ENCODE data around the gene SMIM27. TPM values are rescaled to one million over a fixed set of nuclear protein-coding genes. Genes with fewer than 3 reads are reported as not detected.
A peak's percentile ranks its signal among the peaks of the same experiment; 100 is the strongest.

The SMIM27 gene
- total and polyA plus RNA-seq, 2 of the 8 experiments (the other 6 are each of a cell fraction or from before 2014, with no cell fraction given), result 3.6 to 18.1 TPM

DNA sequence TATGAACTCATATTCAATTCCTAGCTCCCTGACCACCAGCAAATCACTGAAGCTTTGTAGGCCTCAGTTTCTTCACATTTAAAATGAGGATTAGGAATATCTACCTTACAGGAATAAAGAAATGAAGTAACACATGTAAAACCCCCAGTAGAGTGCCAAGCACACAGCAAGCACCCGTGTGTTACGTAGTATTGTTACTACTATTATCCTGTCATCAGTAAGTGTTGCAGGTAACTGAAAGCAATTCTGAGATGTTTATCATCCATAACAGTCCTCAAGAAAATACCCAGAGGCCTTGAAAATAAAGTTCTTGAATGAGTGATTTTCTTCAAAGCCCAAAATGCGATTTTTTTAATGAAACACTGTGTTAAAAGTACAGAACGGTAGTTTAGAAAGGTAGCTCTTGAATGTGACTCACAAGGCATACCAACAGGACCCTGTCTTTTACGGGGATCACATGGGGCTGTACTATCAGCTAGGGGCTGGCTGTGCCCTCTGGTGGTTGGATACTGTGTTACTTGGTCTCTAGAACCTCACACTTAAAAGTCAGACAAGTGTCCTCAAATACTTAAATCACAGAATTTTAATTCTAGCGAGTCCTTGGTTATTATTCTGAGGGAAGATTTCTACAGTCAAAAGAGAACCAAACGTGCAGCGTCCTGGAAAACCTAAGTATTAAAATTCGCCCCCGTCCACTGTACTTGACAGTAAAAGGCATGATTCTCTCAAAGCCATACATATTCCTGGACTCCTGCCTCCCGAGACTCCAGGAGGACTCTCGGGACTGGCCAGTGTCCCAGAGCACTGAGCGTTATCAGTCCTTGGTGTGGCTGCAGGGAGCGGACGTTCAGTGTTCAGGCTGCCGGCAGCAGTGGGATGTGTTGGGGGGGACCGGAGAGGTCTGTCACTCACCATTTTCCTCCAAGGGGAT, 20.1 kb downstream of the SMIM27 start:
- POLR2A ChIA-PET (ENCODE audit: partially characterized antibody), result interaction anchor here (0.6 to 3.8 kb wide), 6 partner anchors 11 to 453 kb away, joined by 3 to 24 read pairs (median 4); partner anchors contain the start of genes ACO1, DNAJA1, RIGI and SMIM27
- peaks cover 0 to 6% of the 10 kb centered on the region in 2 experiments for H4K20me1 ChIP-seq (replicated peaks in 1 of 2; ENCODE audit: control insufficient read depth in 1 of 2, insufficient read depth in 2 of 2, low read length in 2 of 2)
- CTCF ChIA-PET (ENCODE audit: partially characterized antibody), result interaction anchor here (0.6 to 12.2 kb wide), 27 partner anchors 9 to 606 kb away, joined by 3 to 248 read pairs (median 4); partner anchors contain the start of genes RIGI, SMIM27 and TOPORS
- TF ChIP-seq POLR2AphosphoS5 (IDR thresholded peaks at IDR 0.05; ENCODE audit: low read depth, low read length), result no peak
- TF ChIP-seq POU5F1 (IDR thresholded peaks at IDR 0.05; ENCODE audit: low read depth, low read length), result no peak
- TF ChIP-seq, protein P1, sequence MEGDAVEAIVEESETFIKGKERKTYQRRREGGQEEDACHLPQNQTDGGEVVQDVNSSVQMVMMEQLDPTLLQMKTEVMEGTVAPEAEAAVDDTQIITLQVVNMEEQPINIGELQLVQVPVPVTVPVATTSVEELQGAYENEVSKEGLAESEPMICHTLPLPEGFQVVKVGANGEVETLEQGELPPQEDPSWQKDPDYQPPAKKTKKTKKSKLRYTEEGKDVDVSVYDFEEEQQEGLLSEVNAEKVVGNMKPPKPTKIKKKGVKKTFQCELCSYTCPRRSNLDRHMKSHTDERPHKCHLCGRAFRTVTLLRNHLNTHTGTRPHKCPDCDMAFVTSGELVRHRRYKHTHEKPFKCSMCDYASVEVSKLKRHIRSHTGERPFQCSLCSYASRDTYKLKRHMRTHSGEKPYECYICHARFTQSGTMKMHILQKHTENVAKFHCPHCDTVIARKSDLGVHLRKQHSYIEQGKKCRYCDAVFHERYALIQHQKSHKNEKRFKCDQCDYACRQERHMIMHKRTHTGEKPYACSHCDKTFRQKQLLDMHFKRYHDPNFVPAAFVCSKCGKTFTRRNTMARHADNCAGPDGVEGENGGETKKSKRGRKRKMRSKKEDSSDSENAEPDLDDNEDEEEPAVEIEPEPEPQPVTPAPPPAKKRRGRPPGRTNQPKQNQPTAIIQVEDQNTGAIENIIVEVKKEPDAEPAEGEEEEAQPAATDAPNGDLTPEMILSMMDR (IDR thresholded peaks at IDR 0.05; ENCODE audit: control extremely low read depth in 1 of 3, insufficient read depth in 1 of 3, low read depth in 1 of 3, low read length in 3 of 3), result peak; percentile 51 to 77 (median 71)
- no peak for TF ChIP-seq TEAD4 (IDR thresholded peaks at IDR 0.05; ENCODE audit: low read depth, low read length)
- no peak for TF ChIP-seq GTF2F1 (IDR thresholded peaks at IDR 0.05; ENCODE audit: borderline replicate concordance, low read depth, low read length)
- TF ChIP-seq, protein P2, sequence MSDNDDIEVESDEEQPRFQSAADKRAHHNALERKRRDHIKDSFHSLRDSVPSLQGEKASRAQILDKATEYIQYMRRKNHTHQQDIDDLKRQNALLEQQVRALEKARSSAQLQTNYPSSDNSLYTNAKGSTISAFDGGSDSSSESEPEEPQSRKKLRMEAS (IDR thresholded peaks at IDR 0.05), result no peak
- TF ChIP-seq TAF1 (IDR thresholded peaks at IDR 0.05; ENCODE audit: low read depth, low read length), result no peak
- no peak for TF ChIP-seq SIX5 (IDR thresholded peaks at IDR 0.05; ENCODE audit: low read depth, low read length)

More for the DNA sequence above, 20.1 kb downstream of the SMIM27 start:
- peaks cover 0 to 4% (median under 1%) of the 10 kb centered on the region in 4 experiments; a peak in 2 of 7 replicates for H3K4me1 ChIP-seq (replicated peaks in 1 of 4; ENCODE audit: control insufficient read depth in 3 of 4, insufficient read depth in 4 of 4, low read length in 3 of 4)
- H4K91ac ChIP-seq (replicated peaks; ENCODE audit: insufficient read length, low read length), result no peak overlapping the region
- H3K79me2 ChIP-seq (ENCODE audit: control insufficient read depth in 1 of 2, insufficient read depth in 2 of 2, low read length in 2 of 2), result peaks cover 4 to 33% of the 10 kb centered on the region in 2 experiments; a peak in 3 of 4 replicates
- no peaks in the 10 kb centered on the region for H3K27me3 ChIP-seq (replicated peaks in 1 of 4; ENCODE audit: control insufficient read depth in 3 of 4, extremely low read depth in 1 of 4, insufficient read depth in 3 of 4, low read length in 3 of 4)
- H3K9me3 ChIP-seq (ENCODE audit: insufficient read depth in 2 of 2, low read depth in 1 of 2, low read length in 1 of 2), result no peaks in the 10 kb centered on the region
- no peak overlapping the region for H2BK120ac ChIP-seq (replicated peaks; ENCODE audit: low read depth, low read length)
- no peak overlapping the region for H2AK5ac ChIP-seq (ENCODE audit: low read depth, low read length)
- H3K27ac ChIP-seq (ENCODE audit: low read depth, low read length), result peak overlapping the region; percentile 81; the same call in 1 of the 2 replicates
- H3K9ac ChIP-seq (replicated peaks in 1 of 4; ENCODE audit: extremely low read depth in 1 of 4, low read depth in 3 of 4, low read length in 3 of 4), result peak overlapping the region; percentile 64 to 91 (median 78)
- no peak overlapping the region for H3K23ac ChIP-seq (ENCODE audit: insufficient read length)
- no peak overlapping the region for H2BK20ac ChIP-seq (ENCODE audit: low read length)
- H3K23me2 ChIP-seq (ENCODE audit: low read depth, low read length), result peaks cover 6% of the 10 kb centered on the region
- peak overlapping the region; percentile 82 to 89 for H3K4me2 ChIP-seq (ENCODE audit: insufficient read depth in 1 of 2, low read depth in 2 of 2, low read length in 2 of 2)
- H3K4ac ChIP-seq (replicated peaks; ENCODE audit: insufficient read length, low read depth, low read length), result no peak overlapping the region
- H4K5ac ChIP-seq (ENCODE audit: insufficient read length, low read depth, low read length), result no peak overlapping the region
- H2BK12ac ChIP-seq (ENCODE audit: low read depth, low read length), result no peak overlapping the region
- DNase-seq (ENCODE audit: low read depth in 1 of 2, low spot score in 2 of 2), result peak in 1 of 2 experiments; percentile 49
- no peak overlapping the region for H3K18ac ChIP-seq (ENCODE audit: extremely low read depth, low read length)
- no peak overlapping the region for H2BK15ac ChIP-seq (ENCODE audit: low read length)
- H3K36me3 ChIP-seq (ENCODE audit: control insufficient read depth in 2 of 4, insufficient read depth in 4 of 4, low read length in 3 of 4), result peaks cover 0 to 5% (median under 1%) of the 10 kb centered on the region in 4 experiments; a peak in 2 of 8 replicates
- peak overlapping the region; percentile 34 for H3K56ac ChIP-seq (replicated peaks; ENCODE audit: insufficient read length, low read depth, low read length)
- H4K8ac ChIP-seq (ENCODE audit: extremely low read depth, insufficient read depth, low read length), result peak overlapping the region; percentile 53; the same call in 1 of the 2 replicates
- peak; percentile 92 for FAIRE-seq
- H2BK5ac ChIP-seq (ENCODE audit: low read depth, low read length), result peak overlapping the region; percentile 85; the same call in 1 of the 2 replicates
- H3K79me1 ChIP-seq (ENCODE audit: low read depth, low read length), result peaks cover 4% of the 10 kb centered on the region; the same call in 1 of the 2 replicates
- peak overlapping the region; percentile 70 to 98 (median 98) for H3K4me3 ChIP-seq (ENCODE audit: extremely low read depth in 1 of 4, insufficient read depth in 2 of 4, low read depth in 3 of 4, low read length in 4 of 4)
- H2AFZ ChIP-seq (ENCODE audit: low read length), result peak overlapping the region; percentile 88
- 3% methylated on average over 17 of the region's 17 CpGs; no CpG with 5 or more reads in 1 of the 2 experiments for WGBS, 2 experiments (ENCODE audit: extremely low coverage in 1 of 2, insufficient coverage in 1 of 2, insufficient read length in 1 of 2, insufficient replicate concordance in 2 of 2, low coverage in 1 of 2, low lambda C conversion rate in 2 of 2, missing lambda C conversion rate in 1 of 2)
- H3K14ac ChIP-seq (ENCODE audit: insufficient read length), result no peak overlapping the region

Measured in H1 (cell line).